HepG2 (cell line): ENCODE measurements around the gene SLC28A3.

Experiments
- ETV5 ChIP-seq: IDR thresholded peaks from 2 replicates; pipeline ENCODE4 v1.6.1; 2018; ENCODE audit warnings: missing biosample characterization, missing genetic modification reagents, inconsistent platforms, borderline replicate concordance
- PRDM4 ChIP-seq: sonication (generic); formaldehyde crosslinking; IDR thresholded peaks from 2 replicates; pipeline ENCODE4 v1.9.0; 2021; ENCODE audit warnings: missing genetic modification reagents, borderline replicate concordance
- ZBTB1 ChIP-seq: sonication (generic); formaldehyde crosslinking; IDR thresholded peaks from 2 replicates; pipeline ENCODE4 v1.4.0; 2020; ENCODE audit warnings: missing genetic modification reagents, borderline replicate concordance
- ZNF124 ChIP-seq: sonication (generic); formaldehyde crosslinking; IDR thresholded peaks from 2 replicates; pipeline ENCODE4 v1.4.0; 2020; ENCODE audit warnings: missing genetic modification reagents
- TF ChIP-seq, protein P1 (sequence below): sonication (generic); formaldehyde crosslinking; IDR thresholded peaks from 2 replicates; pipeline ENCODE4 v1.8.0; 2022; ENCODE audit warnings: low read depth, missing genetic modification reagents

DNA sequence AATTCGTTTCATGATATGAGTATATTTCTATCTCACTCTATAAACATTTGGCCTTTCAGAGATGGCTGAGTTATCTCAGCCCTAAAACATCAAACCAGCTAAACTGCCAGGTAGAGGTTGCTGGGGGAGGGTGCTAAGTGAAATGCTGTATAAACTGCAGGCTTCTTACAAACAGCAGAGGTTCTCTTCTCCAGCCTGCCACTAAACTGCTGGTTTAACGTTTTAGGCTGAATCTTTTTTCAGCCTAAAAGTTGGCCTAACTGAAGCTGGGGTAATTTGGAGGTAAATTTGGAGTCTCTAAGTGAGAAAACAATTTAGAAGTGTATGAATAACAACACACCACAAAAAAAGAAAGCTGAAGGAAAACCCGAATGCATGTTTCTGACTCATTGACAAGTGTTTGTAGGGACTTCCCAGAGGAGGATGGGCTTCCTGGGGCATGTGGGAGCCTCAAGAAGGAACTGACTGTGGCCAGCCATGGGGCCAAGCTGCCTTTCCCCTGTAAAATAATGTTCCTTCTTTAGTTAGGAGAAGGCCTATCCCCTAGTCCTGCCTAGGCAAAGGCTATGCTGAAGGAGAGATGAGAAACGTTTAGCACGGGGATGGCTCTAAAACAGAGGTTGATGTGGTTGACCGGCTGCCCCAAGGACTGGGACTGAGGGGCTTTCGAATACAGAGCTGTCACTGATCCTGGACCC is 44.3 kb downstream of the SLC28A3 start:
- TF ChIP-seq, protein P1, sequence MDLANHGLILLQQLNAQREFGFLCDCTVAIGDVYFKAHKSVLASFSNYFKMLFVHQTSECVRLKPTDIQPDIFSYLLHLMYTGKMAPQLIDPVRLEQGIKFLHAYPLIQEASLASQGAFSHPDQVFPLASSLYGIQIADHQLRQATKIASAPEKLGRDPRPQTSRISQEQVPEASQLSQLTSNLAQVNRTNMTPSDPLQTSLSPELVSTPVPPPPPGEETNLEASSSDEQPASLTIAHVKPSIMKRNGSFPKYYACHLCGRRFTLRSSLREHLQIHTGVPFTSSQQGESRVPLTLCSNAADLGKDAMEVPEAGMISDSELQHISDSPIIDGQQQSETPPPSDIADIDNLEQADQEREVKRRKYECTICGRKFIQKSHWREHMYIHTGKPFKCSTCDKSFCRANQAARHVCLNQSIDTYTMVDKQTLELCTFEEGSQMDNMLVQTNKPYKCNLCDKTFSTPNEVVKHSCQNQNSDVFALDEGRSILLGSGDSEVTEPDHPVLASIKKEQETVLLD (CRISPR knock-in tag) = no peak
- TF ChIP-seq ETV5 (CRISPR knock-in tag) = no peak
- TF ChIP-seq ZBTB1 (CRISPR knock-in tag) = no peak
- TF ChIP-seq ZNF124 (CRISPR knock-in tag) = no peak
- no peak for TF ChIP-seq PRDM4 (CRISPR knock-in tag)
